Neural cell (in vitro differentiated cells): Measurements from ENCODE around the gene GCNT2. TPM values are rescaled to one million over a fixed set of nuclear protein-coding genes. Genes with fewer than 3 reads are reported as not detected.

ENCODE experiments used
- H2AFZ ChIP-seq: fragments of 200-600, 300-800 bp; sonication (generic), shearing (Covaris generic); 2 replicates; pipeline ENCODE4 v1.6.0; 2014; ENCODE audit warnings: low read depth, mild to moderate bottlenecking, antibody characterized with exemption, low read length, moderate library complexity
- H3F3A ChIP-seq: fragments of 200-600 bp; shearing (Covaris generic); 2 replicates; pipeline ENCODE4 v1.6.1; 2016; ENCODE audit warnings: mild to moderate bottlenecking, moderate library complexity, mixed read lengths, antibody characterized with exemption, low read length; ENCODE audit not compliant: insufficient read depth, poor library complexity, severe bottlenecking
- H3K27ac ChIP-seq: fragments of 200-600, 300-800 bp; sonication (generic), shearing (Covaris generic); 2 replicates; pipeline ENCODE4 v1.5.1; 2014; ENCODE audit warnings: mild to moderate bottlenecking, low read length, moderate library complexity
- H3K27me3 ChIP-seq: fragments of 300-800, 200-600 bp; sonication (generic), shearing (Covaris generic); 2 replicates; pipeline ENCODE4 v1.6.0; 2014; ENCODE audit warnings: mild to moderate bottlenecking, low read depth, low read length, moderate library complexity; ENCODE audit not compliant: insufficient read depth
- H3K36me3 ChIP-seq: fragments of 300-800, 200-600 bp; sonication (generic), shearing (Covaris generic); 2 replicates; pipeline ENCODE4 v1.5.1; 2014; ENCODE audit warnings: mild to moderate bottlenecking, antibody characterized with exemption, low read length, moderate library complexity; ENCODE audit not compliant: insufficient read depth
- H3K4me2 ChIP-seq: fragments of 300-800, 200-600 bp; sonication (generic), shearing (Covaris generic); 2 replicates; pipeline ENCODE4 v1.6.0; 2014; ENCODE audit warnings: mild to moderate bottlenecking, low read length
- H3K4me3 ChIP-seq: fragments of 300-800, 200-600 bp; sonication (generic), shearing (Covaris generic); 2 replicates; pipeline ENCODE4 v1.5.1; 2014; ENCODE audit warnings: mild to moderate bottlenecking, low read length, moderate library complexity
- H3K79me2 ChIP-seq: fragments of 200-600 bp; shearing (Covaris generic); replicated peaks from 2 replicates; pipeline ENCODE4 v1.6.0; 2014; ENCODE audit warnings: mild to moderate bottlenecking, low read length, moderate library complexity; ENCODE audit not compliant: insufficient read depth
- H3K9ac ChIP-seq: fragments of 300-800, 200-600 bp; sonication (generic), shearing (Covaris generic); 2 replicates; pipeline ENCODE4 v1.6.1; 2016; ENCODE audit warnings: mild to moderate bottlenecking, low read length, mixed read lengths
- H3K9me2 ChIP-seq: fragments of 200-600 bp; shearing (Covaris generic); 2 replicates; pipeline ENCODE4 v1.6.1; 2016; ENCODE audit warnings: mild to moderate bottlenecking, low read length, mixed read lengths; ENCODE audit not compliant: insufficient read depth
- H3K9me3 ChIP-seq: fragments of 200-600, 300-800 bp; sonication (generic), shearing (Covaris generic); 2 replicates; pipeline ENCODE4 v1.6.1; 2016; ENCODE audit warnings: mild to moderate bottlenecking, mixed run types, low read length, moderate library complexity, mixed read lengths
- H4K20me1 ChIP-seq: fragments of 200-600 bp; shearing (Covaris generic); 2 replicates; pipeline ENCODE4 v1.6.1; 2016; ENCODE audit warnings: mild to moderate bottlenecking, mixed run types; ENCODE audit not compliant: insufficient read depth
- EP300 ChIP-seq: fragments of 450-650 bp; conservative IDR thresholded peaks from 2 replicates; pipeline ENCODE4 v1.6.1; 2014; ENCODE audit warnings: antibody characterized with exemption, mild to moderate bottlenecking, moderate library complexity; ENCODE audit not compliant: poor library complexity, severe bottlenecking
- EZH2 ChIP-seq: fragments of 200-600, 300-800 bp; shearing (Covaris generic), sonication (generic); IDR thresholded peaks from 2 replicates; pipeline ENCODE4 v1.6.1; 2014; ENCODE audit warnings: antibody characterized with exemption, low read length, borderline replicate concordance, mild to moderate bottlenecking; ENCODE audit not compliant: insufficient read depth, poor library complexity, severe bottlenecking
- MXI1 ChIP-seq: fragments of 450-650 bp; conservative IDR thresholded peaks from 2 replicates; pipeline ENCODE4 v1.6.1; 2014; ENCODE audit warnings: antibody characterized with exemption, mild to moderate bottlenecking; ENCODE audit not compliant: poor library complexity, severe bottlenecking
- POLR2AphosphoS5 ChIP-seq: IDR thresholded peaks from 2 replicates; pipeline ENCODE4 v1.6.1; 2012
- RAD21 ChIP-seq: fragments of 450-650 bp; conservative IDR thresholded peaks from 2 replicates; pipeline ENCODE4 v1.6.1; 2014; ENCODE audit warnings: antibody characterized with exemption, mild to moderate bottlenecking, moderate library complexity
- REST ChIP-seq: IDR thresholded peaks from 2 replicates; pipeline ENCODE4 v1.6.1; 2012; ENCODE audit warnings: borderline replicate concordance
- SMC3 ChIP-seq: fragments of 450-650 bp; conservative IDR thresholded peaks from 2 replicates; pipeline ENCODE4 v1.6.1; 2014; ENCODE audit warnings: antibody characterized with exemption, mild to moderate bottlenecking, moderate library complexity; ENCODE audit not compliant: poor library complexity
- TAF1 ChIP-seq: IDR thresholded peaks from 2 replicates; pipeline ENCODE4 v1.6.1; 2012; ENCODE audit warnings: low read depth
- polyA plus RNA-seq: library from polyadenylated mRNA; depleted of rRNA; stranded (reverse); fragments of >200 nt; gene quantifications from 2 replicates; pipeline ENCODE4 v1.2.3, GENCODE V29; 2014
- TF ChIP-seq, protein P1 (sequence below): fragments of 450-650 bp; IDR thresholded peaks from 2 replicates; pipeline ENCODE4 v1.5.1; 2014; ENCODE audit warnings: antibody characterized with exemption, mild to moderate bottlenecking, moderate library complexity; ENCODE audit not compliant: poor library complexity, severe bottlenecking

Gene GCNT2
- polyA plus RNA-seq, 1 donor from 2014 or later: 9.4 TPM

- H3K27me3 ChIP-seq: no peaks in the 10 kb centered on the region
- no peak for TF ChIP-seq RAD21
- no peaks in the 10 kb centered on the region for H3K36me3 ChIP-seq
Measured at GRCh38 chr6:10644225-10644624, 123.1 kb downstream of the GCNT2 start.

DNA sequence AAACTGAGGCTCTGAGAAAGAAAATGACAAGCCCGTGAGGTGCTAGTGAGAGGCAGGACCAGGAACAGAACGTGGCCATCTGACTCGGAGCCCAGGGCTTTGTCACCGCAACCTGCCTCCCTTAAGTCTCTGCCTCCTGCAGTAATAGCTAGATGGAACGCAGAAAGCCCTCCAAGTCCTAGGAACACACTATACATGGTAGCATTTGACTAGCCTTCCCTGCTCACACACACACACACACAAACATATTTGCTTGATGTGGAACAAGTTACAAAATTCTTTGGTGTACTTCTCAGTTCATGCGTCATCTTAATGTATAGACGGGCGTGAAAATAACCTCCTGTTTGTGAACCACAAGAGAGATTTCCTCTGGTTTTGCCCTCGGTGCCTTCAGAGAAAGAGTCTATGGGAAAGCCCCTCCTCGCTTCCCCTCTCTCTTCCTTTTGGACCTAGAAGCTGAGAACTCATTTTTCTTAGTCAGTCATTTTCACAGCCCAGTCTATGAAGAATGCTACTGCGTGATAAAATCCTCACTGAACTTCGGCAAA is 134.4 kb downstream of the GCNT2 start:
- Histone ChIP-seq H3K27ac (no peak overlapping the region), H3K27me3 (no peaks in the 10 kb centered on the region), H3K9me3 (no peaks in the 10 kb centered on the region), H2AFZ (no peak overlapping the region), H3K36me3 (no peaks in the 10 kb centered on the region), H3F3A (no peaks in the 10 kb centered on the region), H3K4me2 (no peak overlapping the region), H3K4me3 (no peak overlapping the region), H3K79me2 (no peaks in the 10 kb centered on the region), H3K9ac (no peak overlapping the region), H4K20me1 (no peaks in the 10 kb centered on the region), H3K9me2 (no peaks in the 10 kb centered on the region)
- TF ChIP-seq POLR2AphosphoS5 (no peak), TAF1 (no peak), EP300 (no peak), RAD21 (no peak)

More at GRCh38 chr6:10644225-10644624, 123.1 kb downstream of the GCNT2 start:
- Histone ChIP-seq H3K9me3 (no peaks in the 10 kb centered on the region), H3K9me2 (no peaks in the 10 kb centered on the region), H3K4me2 (no peak overlapping the region), H3K79me2 (no peaks in the 10 kb centered on the region), H2AFZ (no peak overlapping the region), H3K9ac (no peak overlapping the region), H3K4me3 (no peak overlapping the region), H4K20me1 (no peaks in the 10 kb centered on the region), H3F3A (no peaks in the 10 kb centered on the region), H3K27ac (no peak overlapping the region)

DNA sequence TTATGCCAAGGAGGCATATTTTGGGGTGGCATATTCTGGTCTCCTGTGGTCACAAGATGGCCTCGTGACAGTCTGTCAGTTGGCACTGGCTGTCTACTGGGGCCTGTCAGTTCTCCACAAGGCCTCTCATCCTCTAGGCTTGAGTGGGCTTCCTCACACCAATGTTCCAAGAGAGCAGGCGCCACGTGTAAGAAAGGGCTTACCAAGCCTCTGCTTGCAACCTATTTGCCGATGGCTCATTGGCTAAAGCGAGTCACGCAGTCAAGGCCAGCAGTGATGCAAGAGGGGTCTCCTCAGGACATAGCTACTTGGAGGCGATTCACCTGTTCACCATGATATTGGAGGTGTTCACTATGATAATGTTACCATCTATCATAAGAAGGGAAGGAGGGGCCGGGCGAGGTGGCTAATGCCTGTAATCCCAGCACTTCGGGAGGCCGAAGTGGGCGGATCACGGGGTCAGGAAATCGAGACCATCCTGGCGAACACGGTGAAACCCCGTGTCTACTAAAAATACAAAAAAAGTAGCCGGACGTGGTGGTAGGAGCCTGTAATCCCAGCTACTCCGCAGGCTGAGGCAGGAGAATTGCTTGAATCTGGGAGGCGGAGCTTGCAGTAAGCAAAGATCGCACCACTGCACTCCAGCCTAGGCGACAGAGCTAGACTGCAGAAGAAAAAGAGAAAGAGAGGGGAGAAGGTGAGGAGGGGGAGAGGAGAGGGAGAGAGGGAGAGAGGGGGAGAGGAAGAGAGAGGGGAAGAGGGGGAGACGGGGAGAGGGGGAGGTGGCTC is 138.0 kb downstream of the GCNT2 start:
- Histone ChIP-seq H3K27ac (no peak overlapping the region), H3K36me3 (no peaks in the 10 kb centered on the region), H3K27me3 (no peaks in the 10 kb centered on the region), H3K4me2 (no peak overlapping the region), H2AFZ (no peak overlapping the region), H3K79me2 (no peaks in the 10 kb centered on the region), H3K4me3 (peak overlapping the region; percentile 51), H3F3A (no peaks in the 10 kb centered on the region), H3K9me2 (no peaks in the 10 kb centered on the region), H3K9me3 (no peaks in the 10 kb centered on the region), H3K9ac (no peak overlapping the region), H4K20me1 (no peaks in the 10 kb centered on the region)
- TF ChIP-seq MXI1 (no peak), EZH2 (no peak)

DNA sequence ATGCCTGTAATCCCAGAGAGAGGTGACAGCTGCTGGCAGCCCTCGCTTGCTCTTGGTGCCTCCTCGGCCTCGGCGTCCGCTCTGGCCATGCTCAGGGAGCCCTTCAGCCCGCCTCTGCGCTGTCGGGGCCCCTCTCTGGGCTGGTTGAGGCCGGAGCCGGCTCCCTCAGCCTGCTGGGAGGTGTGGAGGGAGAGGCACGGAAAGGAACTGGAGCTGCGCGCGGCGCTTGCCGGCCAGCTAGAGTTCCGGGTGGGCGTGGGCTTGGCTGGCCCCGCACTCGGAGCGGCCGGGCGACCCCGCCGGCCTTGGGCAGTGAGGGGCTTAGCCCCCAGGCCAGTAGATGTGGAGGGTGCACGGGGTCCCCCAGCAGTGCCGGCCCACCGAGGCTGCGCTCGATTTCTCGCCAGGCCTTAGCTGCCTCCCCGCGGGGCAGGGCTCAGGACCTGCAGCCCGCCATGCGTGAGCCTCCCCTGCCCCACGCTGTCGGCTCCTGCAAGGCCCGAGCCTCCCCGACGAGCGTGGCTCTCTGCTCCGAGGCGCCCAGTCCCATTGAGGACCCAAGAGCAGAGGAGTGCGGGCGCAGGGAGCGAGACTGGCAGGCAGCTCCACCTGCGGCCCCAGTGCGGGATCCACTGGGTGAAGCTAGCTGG is 138.7 kb downstream of the GCNT2 start:
- Histone ChIP-seq H3K27me3 (no peaks in the 10 kb centered on the region), H3K4me3 (peak overlapping the region; percentile 51), H3K9me3 (no peaks in the 10 kb centered on the region), H3F3A (no peaks in the 10 kb centered on the region), H3K79me2 (no peaks in the 10 kb centered on the region), H3K9ac (no peak overlapping the region), H3K36me3 (no peaks in the 10 kb centered on the region), H4K20me1 (no peaks in the 10 kb centered on the region), H3K27ac (no peak overlapping the region), H3K9me2 (no peaks in the 10 kb centered on the region), H3K4me2 (no peak overlapping the region), H2AFZ (no peak overlapping the region)
- no peak for TF ChIP-seq SMC3
- no peak for TF ChIP-seq MXI1
- no peak for TF ChIP-seq POLR2AphosphoS5
- TF ChIP-seq, protein P1, sequence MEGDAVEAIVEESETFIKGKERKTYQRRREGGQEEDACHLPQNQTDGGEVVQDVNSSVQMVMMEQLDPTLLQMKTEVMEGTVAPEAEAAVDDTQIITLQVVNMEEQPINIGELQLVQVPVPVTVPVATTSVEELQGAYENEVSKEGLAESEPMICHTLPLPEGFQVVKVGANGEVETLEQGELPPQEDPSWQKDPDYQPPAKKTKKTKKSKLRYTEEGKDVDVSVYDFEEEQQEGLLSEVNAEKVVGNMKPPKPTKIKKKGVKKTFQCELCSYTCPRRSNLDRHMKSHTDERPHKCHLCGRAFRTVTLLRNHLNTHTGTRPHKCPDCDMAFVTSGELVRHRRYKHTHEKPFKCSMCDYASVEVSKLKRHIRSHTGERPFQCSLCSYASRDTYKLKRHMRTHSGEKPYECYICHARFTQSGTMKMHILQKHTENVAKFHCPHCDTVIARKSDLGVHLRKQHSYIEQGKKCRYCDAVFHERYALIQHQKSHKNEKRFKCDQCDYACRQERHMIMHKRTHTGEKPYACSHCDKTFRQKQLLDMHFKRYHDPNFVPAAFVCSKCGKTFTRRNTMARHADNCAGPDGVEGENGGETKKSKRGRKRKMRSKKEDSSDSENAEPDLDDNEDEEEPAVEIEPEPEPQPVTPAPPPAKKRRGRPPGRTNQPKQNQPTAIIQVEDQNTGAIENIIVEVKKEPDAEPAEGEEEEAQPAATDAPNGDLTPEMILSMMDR: no peak
- TF ChIP-seq REST: no peak
- no peak for TF ChIP-seq EP300
- TF ChIP-seq EZH2: no peak
- no peak for TF ChIP-seq TAF1
- TF ChIP-seq RAD21: no peak
